ACHN (cell line): Measurements from ENCODE around the gene C10orf53.
"Not testable (repeated sequence)": the region's sequence is repeated elsewhere in the genome, so short reads cannot be mapped to it uniquely, and the experiment has no call there.

Experiments used
- DNase-seq: peaks from one replicate; pipeline ENCODE4 v3.0.0-alpha.2; 2015
- in situ Hi-C: cut with HindIII; loops from 2 replicates; pipeline ENCODE4 v1.10.0; 2017; ENCODE audit warnings: low sequenced_read_pairs, low pct_ligation_motif_present, low pct_unique_long_range_greater_than_20kb

The C10orf53 gene

DNA sequence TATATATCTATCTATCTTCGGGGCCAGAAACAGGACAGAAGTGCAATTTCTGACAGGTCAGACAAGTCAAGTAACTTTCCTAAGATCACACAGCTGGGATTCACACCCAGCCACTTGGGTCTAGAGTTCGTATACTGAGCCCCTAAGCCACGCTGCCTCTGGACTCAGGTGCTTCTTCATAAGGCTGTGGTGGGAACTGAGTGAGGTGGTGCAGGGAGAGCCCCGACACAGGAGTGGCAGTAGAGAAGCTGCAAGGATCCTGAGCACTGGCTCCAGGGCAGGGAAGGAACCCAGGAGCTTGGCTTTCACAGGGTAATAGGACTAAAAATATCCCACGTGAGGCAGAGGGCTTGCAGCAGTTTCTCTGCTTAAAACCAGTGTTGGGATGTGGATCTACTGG, 33.8 kb downstream of the C10orf53 start:
- in situ Hi-C loops = no loop called here

DNA sequence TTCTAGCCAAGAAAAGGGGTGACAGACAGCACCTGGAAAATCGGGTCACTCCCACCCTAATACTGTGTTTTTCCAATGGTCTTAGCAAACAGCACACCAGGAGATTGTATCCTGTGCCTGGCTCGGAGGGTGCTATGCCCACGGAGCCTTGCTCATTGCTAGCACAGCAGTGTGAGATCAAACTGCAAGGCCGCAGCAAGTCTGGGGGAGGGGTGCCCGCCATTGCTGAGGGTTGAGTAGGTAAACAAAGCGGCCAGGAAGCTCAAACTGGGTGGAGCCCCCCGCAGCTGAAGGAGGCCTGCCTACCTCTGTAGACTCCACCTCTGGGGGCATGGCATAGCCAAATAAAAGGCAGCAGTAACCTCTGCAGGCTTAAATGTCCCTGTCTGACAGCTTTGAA, 35.7 kb downstream of the C10orf53 start:
- in situ Hi-C loops, DNase-seq: not testable (repeated sequence)

More for the DNA sequence above, 33.8 kb downstream of the C10orf53 start:
- DNase-seq = no peak

DNA sequence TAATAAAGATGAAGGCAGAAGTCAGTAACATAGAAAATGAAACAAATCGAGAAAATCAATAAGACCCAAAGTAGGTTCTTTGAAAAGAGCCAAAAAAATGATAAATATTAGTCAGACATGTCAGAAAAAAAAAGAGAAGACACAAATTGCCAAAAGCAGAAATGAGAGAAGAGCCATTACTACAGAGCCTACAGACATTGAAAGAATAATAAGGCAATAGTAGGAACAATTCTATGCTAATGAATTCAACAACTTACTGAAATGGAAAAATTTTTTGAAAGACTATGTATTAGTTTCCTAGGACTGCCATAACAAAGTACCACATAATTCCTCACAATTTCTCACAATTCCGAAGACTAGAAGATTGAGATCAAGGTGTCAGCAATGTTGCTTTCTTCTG, 47.1 kb downstream of the C10orf53 start:
- no peak for DNase-seq
- in situ Hi-C loops = no loop called here

DNA sequence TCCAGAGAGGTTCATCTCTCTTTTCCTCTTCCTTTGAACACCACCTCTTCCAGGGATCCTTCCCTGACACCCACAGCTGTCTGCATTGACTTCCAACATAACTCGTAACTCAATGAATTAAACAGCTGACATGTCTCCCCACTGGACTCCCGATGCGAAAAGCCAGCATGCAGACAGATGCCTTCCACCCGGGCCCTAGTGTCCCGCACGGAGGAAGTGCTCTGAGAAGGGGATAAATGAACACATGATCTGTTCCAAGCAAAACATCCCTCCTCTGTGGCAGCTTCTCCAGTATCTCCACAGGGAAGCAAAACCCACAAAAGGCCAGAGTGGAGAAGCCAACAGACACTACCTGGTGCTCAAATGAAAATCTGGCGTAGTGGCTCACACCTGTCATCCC, 54.4 kb downstream of the C10orf53 start:
- in situ Hi-C loops = no loop called here
- DNase-seq = no peak

DNA sequence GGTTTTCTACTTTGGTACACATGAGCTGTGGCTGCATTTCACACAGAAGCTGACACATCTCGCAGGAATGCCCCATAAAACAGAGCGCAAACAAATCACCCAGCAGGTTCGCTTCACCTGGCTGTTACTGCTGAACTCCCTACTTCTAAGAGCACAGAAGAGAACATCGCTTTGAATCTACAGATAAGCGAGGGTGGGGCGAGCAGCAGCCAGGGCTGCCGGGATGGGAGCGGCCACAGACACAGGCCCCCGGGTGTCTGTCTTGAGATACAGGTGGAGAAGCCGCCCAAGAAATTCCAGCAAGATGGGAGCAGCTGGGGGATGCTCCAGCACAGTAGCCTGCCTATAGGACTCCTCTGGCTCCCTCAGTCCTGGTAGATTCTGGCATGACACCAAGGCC, 55.2 kb downstream of the C10orf53 start:
- in situ Hi-C loops = no loop called here

DNA sequence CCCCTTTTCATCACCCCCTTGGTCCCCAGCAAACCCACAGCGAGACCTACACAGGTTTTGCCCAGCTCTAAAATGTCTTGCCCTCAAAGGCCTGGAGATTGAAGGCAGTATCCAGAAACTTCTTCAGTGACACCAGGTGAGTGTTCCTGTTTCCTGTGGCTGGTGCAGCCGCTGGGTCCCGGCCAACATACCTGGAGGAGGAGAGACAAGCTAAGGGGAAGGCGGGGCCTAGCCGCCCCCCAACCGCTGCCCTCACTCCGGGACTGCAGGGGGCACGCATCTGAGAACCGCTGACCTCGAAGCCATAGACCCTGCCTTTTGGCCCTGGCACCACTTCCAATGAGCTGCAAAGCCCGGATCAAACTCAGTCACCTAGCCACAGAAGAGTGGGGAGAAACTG, 55.7 kb downstream of the C10orf53 start:
- in situ Hi-C loops = no loop called here
- DNase-seq = no peak

More for the DNA sequence above, 55.2 kb downstream of the C10orf53 start:
- no peak for DNase-seq

DNA sequence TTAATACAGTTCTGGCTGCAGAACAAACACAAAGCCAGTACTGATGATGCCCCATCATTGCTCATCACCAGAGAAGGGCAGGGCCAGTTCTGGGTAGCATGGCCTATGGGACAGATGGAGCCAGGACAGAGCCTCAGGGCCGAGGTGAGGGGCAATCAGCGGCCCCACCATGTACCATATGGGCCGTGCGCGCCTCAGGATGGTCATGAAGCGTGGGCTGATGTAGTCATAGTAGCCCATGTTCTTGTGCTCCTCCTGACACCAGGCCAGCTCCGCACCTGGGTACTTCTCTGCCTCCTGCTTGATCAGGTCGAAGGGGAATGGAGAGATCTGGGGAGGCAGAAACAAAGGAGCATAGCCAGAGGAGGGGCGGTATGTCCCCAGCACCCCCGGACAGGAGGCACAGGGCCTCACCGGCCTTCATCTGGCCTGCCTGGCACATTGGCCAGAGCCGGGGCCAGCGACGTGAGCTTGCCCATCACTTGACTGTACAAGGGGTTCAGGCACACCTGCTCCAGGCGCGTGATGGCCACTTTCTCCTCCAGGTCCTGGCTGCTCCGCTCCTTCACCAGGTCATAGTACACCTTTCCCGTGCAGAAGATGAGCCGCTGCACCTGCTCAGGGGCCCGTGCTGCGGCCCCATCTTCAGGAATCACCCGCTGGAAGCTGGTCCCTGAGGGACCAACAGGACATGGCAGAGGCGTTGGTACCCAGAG, 56.6 kb downstream of the C10orf53 start:
- DNase-seq = no peak
- in situ Hi-C loops = no loop called here

DNA sequence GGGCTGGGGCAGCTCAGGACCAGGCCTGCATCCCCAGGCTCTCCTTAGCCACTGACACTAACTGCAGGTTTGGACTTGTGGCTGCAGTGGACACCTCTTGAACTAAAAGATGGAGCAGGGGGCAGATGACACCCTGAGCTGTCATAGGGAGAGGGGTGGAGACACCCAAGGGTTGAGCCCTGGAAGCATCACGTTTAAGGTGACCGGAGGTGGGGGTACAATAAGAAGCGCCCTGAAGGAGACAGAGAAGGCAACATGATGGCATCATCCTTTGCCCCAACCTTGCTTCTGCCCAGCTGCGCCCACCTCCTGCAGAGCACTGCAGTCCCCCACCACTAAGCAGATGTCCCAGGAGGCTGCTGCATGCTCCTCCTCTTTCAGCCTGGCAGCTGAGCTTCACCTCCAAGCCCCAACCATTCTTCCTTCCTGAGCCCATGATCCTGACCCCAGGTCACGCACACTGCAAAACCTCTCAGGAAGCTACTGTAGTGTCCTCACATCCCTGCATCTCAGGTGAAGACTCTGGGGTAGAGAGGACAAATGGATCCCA, 57.2 kb downstream of the C10orf53 start:
- in situ Hi-C loops = no loop called here
- no peak for DNase-seq

DNA sequence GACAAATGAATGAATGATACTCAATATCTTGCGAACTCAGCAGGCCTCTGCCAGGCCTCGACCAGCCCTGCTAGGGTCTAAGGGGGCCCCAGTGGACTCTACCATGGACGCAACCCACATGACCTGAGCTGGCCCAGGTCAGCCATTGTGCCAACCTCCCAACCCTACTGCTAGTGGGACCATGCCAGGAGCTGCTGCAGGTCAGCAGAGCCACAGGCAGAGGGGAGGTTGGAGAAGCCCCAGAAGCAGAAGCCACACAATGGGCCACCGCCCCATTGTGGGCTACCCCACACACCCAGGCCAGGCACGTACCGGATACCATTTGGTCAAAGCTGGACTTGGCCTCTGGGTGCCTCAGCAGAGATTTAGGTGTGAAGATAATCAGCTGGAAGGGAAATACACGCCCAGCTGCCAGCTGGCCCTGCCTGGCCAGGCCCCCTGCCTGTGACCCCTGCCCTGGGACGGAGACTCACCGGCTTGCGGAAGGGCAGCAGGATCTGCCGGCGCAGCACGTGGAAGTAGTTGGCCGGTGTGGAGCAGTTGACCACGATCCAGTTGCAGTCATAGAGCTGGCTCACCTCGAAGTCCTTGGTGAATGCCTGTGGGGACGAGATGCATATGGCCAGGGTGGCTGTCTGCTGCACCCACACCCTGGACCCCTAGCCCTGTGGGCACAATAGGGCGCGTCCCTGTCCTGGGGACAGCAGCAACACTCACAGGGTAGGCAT, 58.2 kb downstream of the C10orf53 start:
- DNase-seq = no peak
- in situ Hi-C loops = no loop called here

DNA sequence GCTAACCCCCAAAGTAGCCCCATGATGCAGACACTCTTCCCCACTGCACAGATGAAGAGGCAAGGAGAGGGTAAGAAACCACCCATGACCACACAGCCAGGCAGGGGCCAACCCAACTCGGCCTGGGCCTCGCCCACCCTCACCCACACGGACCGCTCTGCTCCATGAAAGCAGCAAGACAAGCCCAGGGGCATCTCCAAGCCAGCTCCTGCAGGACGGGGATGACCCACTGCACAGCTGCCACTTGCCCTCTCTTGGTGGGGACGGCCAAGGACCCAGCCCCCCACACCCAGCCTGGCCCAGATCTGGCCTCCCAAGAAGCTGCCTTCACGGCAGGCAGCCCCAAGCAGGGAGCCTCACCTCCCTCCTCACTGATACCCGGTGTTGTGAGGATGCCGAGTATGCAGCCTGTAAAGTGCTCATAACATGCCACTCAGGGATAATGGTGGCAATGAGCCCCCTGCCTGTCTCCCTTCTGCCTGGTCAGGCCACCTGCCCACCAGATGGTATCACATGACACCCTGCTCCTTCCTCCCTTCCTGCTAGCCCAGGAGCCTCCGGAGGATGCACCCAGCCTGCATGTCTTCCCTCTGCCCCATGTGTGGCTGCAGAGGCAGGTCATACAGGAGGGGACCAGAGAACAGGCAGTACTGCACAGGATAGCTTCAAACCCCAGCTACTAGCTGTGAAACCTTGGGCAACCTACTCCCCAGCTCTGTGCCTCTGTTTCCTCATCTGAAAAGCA, 59.3 kb downstream of the C10orf53 start:
- in situ Hi-C loops = no loop called here
- DNase-seq = no peak

DNA sequence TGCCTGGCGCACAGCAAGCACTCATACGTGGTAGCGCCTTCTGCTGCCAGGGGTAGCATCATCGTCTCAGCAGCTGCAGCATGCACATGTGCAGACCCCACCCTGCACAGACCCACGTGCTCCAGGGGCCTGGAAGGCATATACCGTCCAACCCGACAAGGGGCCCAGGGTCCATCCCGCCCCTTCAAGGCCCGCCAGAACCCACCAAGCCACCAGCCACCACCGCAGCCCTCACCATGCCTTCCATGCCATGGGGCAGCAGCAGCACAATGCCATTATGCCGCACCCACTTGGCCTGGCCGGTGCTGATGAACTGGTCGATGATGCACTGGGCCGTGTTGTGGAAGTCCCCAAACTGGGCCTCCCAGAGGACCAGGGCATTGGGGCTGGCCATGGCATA, 60.0 kb downstream of the C10orf53 start:
- in situ Hi-C loops = no loop called here
- DNase-seq = no peak

DNA sequence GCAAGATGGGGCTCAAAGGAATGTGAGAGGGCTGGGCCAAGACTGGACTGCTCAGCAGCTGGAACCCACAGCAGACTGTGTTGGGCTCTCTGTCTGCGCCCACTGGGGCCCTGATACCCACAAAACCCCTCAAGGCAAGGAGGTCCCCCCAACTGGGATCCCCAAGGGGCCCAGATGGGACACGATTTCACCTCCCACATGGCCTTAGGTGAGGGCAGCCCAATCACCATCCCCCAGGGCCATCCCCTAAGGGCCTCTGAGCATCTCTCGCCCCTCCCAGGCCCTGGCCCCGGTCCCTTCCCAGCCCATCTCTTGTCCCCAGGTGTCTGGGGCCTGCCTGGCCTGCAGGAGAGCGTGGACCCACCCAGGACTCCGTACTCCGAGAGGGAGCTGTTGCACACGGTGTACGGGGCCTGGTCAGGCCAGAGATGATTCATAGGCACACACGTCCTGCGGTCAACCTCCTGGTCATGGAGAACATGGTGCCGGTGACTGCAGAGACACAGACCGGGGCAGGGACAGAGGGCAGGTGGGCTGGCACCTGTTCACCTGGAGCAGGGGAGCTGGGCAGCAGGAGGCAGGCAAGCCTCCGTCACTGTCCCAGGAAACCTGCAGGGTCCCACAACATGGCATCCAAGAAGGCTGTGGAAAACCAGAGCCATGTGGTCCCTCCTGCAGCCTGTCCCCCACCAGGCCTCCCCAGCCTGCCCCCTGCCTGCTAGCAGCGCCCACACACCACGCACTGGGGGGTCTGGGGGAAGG, 61.1 kb downstream of the C10orf53 start:
- in situ Hi-C loops = no loop called here
- DNase-seq = no peak

DNA sequence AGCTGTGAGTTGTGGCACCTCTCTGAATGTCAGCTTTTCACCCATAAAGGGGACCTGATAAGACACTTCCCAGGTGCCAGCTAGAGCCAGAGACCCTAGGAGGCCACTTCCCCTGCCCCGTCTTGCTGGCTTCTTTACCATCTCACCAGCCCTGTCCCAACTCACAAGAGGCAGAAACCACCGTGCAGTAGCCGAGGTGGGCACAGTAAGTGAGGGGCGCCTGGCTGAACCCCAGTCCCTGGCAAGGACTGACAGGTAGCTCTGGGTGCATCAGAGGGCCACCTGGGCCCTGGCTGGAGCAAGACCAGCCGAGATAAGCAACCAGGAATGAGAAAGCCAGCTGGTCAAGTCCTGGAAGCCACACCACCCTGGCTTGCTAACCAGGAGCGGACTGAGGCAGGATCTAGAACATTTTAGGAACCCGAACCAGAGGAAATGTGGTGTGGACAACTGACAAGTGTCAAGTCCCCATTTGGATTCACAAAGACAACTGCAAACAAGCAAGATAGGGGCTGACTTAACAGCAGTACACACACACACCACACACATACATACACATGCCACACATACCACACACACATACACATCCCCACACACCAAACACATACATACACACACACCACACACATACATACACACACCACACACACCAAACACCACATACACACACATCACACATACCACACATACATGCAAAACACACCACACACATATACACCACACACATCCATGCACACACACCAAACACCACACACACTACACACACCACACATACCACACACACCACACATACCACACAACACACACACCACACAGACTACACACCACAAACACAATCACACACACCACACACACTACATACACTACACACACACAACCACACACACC, 61.9 kb downstream of the C10orf53 start:
- in situ Hi-C loops = no loop called here
- peak; percentile 9 for DNase-seq

DNA sequence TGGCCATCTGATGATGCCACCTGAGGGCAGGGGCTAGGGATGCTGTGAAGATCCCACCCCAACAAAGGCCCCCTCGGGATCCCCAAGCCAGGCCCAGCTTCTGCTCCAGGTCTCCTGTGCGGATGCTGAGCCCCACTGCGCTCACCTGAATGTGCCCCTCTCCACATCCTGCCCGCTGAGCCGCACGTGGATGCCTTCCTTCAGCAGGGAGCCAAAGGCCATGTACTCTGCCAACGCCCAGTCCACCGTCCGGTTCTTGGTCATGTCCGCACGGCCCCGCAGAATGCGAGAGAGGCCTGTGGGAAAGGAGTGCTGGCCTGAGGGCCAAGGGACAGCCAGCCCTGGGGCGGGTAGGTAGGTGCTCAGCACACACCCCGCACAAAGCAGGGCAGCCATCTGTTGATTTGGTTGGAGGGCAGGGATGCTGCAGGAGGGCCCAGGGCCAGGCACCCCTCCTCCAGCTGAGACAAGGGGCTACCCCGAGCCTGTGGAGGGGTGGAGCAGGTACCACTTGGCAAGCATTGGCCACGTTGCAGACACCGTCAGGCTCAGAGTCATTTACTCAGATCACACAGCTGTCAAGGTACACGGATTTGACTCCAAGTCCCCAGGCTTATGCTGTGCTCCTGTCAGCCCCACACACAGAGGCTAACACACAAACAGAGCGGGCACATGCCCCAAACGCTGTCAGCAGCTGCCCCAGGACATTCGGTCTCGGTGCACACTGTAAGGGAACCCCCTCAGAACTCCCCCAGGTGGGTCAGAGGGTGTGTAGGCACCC, 63.4 kb downstream of the C10orf53 start:
- no peak for DNase-seq
- in situ Hi-C loops = no loop called here

DNA sequence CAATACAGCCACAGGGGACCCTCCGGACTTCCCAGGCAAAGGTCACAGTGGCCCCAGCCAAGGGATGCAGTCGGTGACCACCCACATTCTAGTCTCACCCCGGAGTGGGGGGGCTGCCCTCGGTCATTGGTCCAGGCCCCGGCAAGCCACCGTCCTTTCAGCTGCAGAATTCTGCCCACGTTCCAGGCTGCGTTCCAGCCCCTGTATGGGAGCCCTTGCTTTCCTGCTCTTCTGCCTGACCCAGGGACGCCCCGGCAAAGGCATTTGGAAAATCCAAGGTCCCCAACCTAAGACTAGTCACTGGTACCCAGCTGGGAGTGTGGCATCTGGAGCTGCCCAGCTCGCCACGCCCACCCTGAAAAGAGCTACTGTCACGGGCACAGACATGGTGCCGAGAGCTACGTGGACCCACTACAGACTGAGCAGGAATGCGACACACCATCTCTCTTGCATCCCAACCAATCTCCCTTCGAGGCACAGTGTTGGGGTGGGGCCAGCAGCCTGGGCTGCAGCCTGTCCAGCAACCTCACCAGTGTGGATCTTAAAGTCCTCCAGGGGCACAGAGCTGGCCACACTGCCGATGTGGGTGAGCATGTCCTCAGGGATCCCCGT, 64.1 kb downstream of the C10orf53 start:
- in situ Hi-C loops = no loop called here
- no peak for DNase-seq

DNA sequence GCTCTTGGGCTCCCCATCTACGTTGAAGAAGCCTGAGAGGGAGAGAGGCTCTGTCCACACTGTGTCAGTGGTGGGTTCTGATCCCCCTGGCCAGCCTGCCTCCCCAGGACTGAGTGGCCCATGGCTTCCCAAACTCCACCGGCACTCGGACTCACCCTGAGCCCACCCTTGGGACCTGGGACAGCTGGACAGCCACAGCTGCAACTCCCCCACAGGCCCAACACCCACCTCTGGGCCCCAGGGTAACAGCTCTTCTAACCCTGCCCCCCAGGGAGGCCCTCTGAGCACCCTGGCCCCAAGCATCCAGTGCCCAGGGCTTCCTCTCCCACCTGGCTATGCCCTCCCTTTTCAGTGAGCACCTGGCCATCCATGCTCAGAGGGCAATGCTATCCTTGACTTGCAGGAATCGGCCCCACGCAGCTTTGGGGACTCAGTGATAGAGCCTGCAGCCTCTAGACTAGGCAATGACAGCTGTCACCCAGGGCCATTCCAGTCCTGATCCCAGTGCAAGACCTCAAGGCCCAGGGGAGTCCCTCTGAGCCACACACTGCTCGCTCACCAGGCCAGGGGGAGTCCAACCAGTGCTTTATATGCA, 64.7 kb downstream of the C10orf53 start:
- no peak for DNase-seq
- in situ Hi-C loops = no loop called here
